GM18508 (cell line): ENCODE measurements around the gene C16orf87.
A peak's percentile ranks its signal among the peaks of the same experiment; 100 is the strongest.
"Not testable (repeated sequence)": the region's sequence is repeated elsewhere in the genome, so short reads cannot be mapped to it uniquely, and the experiment has no call there.

Experiments
- ATAC-seq: cut with Tn5 transposase; IDR thresholded peaks from one replicate; pipeline ENCODE4 v1.9.1; 2021; ENCODE audit warnings: moderate number of reproducible peaks; ENCODE audit not compliant: insufficient read depth, unreplicated experiment

C16orf87 gene

DNA sequence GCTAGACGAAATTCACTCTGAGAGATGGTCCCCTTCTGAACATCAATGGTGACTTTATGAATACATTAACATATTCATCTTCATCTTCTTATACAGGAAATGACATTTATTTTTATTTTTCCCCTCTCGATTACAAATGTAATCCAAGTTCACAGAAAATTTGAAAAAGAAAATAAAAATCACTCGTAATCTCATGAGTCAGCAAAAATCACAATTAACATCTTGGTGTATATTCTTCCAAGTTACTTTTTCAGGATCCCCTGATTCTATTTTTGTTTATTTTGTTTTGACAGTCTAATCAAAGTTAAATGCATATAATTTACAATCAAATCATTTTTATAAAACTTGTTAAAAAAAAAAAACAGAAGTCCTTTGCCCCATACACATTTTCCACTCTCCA is 27.6 kb downstream of the C16orf87 start:
- ATAC-seq, result no peak

DNA sequence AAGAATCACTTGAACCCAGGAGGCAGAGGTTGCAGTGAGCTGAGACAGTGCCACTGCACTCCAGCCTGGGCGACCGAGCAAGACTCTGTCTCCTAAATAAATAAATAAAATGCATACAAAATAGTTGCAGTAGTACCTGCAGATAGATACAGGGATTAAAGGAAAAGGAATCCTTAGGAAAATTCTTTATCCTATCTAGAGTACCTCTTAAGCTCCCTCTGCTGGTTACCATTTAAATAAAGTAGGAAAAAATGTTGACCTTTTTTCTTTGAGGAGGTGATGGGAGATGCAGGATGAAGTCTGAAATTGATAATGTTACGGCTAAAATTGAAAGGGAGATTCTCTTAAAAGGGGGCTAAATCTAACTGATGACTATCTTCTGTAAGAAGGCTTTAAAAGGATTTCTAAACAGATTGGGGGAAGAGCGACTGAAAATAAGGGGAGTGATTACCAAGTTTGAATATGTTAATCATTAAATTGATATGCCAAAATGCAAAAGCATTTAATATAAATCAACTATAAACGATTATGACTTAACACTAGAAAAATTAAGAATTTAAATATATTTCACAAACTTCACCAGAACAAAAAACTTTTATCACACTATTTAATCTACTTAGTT is 29.4 kb downstream of the C16orf87 start:
- no peak for ATAC-seq

DNA sequence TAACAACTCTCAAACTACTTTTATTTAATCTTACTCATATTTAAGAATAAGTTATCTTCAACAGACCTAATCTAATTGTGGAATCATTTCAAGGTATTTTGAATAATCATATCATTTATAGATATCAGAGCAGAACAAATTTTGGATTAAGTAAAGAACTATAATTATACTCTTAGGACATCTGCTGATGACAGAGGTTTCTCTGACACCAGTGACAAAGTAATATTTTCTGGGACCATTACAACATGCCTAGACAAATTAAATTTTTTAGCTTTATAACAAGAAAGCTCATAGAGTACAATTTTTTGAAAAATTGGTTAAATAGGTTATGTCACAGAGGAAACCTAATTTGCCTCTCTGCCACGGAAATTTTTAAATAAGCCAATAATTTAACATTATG is 30.5 kb downstream of the C16orf87 start:
- no peak for ATAC-seq

DNA sequence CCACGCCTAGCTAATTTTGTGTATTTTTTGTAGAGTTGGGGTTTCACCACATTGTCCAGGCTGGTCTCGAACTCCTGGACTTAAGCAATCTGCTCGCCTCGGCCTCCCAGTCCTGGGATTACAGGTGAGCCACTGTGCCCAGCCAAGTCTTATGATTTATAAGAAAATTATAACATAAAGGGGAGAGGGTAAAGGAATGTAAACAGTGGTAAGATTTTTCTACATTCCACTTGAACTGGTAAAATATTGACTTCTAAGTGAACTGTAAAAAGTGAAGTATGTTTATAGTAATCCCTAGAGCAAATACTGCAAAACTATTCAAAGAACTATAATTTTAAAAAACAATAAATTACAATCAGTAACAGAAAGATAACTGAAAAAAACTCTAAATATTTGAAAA is 33.5 kb downstream of the C16orf87 start:
- no peak for ATAC-seq

DNA sequence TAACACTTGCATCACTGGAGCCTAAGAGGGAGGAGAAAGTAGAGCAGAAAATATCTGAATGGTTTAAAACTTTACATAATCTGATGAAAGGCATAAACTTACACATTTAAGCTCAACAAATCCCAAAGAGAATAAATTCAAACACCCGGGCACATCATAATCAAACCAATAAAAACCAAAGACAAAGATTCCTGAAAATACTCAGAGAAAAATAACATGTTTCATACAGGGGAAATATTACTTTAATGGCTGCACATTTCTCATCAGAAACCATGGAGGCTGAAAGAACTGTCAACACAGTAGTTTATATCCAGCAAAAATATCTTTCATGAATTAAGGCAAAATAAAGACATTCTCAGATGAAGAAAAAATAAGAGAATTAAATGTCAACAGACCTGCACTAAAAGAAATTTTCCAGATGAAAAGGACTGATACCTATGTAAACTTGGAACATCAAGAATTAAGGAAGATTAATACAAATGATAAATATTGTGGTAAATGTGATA is 34.2 kb downstream of the C16orf87 start:
- no peak for ATAC-seq

DNA sequence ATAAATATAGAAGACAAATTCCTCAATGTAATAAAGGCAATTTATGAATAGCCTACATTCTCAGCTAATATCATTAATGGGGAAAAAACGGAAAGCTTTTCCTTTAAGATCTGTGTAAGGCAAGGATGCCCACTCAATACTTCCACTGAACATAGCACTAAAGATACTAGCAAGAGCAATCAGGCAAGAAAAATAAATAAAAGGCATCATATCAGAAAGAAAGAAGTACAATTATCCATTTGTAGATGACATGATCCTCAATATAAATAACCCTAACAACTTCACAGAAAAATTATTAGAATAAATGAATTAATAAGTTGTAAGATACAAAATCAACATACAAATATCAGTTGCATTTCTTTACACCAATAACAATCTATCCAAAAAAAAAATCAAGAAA is 37.1 kb downstream of the C16orf87 start:
- ATAC-seq, result no peak

DNA sequence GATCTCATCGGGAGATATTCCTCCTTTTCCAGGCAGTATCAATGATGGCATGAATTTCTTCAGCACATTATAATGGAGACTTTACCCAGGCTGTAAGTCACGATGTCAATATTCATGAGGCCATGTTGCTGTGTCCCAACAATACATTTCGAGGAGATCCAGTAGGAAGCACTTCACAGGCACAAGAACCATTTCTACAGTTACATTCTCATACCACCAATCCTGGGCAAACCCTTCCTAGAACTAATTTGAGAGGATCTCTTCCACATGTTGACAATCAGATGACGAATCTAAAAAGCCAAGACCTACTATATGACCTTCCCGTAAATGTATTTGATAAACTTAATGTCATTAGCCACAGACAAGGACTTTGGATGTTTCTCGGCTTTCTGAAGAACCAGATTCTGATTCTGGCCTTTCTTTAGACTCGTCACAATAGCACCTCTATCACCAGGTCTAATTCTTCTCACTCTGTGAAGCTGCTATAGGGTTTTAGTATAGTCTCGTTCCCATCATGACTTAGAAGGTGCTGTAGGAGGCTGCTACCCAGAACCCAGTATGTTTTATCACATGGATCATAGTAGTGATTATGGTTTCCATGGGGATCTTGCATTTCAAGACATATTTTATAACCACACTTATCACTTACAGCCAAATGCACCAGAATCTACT is 40.2 kb downstream of the C16orf87 start:
- no peak for ATAC-seq

DNA sequence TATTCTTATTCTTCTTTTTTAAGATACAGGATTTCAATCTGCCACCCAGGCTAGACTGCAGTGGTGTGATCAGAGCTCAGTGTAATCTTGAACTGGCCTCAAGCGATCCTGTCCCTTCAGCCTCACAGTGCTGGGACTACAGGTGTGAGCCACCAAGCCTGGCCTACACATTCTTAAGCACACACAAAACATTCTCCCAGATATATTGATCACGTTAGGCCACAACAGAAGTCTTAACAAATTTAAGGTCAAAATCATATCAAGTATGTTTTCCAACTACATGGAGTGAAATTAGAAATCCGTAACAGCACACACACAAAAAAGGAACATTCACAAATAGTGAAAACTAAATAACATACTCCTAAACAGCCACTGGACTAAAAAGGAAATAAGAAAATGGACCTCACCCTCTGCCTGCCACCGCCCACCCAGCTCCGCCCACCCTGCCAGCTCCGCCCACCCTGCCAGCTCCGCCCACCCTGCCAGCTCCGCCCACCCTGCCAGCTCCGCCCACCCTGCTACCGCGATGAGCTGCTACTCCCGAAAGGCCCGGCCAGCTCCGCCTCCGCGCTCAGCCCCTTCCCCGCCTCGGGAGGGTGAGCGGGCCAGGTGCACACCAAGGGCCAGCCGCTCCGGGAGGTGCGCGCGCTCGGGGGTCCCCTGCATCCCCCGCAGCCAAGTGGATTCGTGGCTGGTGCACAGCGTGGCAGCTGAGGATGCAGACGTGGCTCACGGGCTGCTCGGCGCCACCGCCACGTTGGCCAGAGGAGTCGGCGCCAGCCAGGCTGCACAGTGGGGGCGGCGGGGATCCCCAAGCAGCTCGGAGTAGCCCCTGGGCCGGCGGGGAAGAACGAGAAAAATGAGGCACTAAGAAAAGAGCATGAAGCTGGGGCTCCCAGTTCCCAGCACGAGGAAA is 41.2 kb downstream of the C16orf87 start:
- peak; percentile 45 for ATAC-seq

DNA sequence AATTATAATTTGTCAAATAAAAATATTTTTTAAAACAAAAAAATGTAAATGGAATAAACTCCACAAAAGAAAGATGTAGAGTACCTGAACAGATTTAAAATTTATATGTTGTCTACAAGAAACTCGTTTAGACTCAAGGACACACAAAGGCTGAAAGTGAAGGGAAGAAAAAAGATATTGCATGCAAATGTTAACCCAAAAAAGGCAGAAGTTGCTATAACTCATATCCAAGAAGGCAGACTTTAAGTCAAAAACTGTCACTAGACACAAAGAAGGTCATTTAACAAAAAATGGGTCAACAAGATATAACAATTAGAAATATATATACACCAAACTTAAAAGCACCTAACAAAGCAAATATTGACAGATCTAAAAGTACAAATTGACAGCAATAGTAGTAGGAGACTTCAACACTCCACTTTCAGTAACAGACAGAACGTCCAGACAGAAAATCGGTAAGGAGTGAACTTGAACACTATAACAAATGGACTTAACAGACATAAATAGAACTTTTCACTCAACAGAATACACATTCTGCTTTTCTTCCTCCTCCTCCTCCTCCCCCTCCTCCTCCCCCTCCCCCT is 42.0 kb downstream of the C16orf87 start:
- no peak for ATAC-seq

DNA sequence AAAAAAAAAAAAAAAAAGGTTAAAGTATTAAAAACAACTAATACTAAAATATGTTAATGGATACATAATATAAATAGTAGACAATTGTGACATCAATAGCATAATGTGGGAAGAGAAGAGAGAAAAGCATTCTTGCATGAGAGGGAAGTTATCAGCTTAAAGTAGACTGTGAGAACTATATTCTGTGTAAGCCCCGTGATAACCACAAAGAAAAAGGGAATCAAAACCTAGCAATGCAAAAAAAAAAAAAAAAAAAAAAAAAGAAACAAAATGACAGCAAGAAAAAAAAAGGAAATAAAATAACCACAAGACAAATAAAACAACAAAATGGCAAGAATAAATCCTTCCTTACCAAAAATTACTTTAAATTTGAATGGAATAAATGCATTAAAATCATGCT is 43.1 kb downstream of the C16orf87 start:
- no peak for ATAC-seq

DNA sequence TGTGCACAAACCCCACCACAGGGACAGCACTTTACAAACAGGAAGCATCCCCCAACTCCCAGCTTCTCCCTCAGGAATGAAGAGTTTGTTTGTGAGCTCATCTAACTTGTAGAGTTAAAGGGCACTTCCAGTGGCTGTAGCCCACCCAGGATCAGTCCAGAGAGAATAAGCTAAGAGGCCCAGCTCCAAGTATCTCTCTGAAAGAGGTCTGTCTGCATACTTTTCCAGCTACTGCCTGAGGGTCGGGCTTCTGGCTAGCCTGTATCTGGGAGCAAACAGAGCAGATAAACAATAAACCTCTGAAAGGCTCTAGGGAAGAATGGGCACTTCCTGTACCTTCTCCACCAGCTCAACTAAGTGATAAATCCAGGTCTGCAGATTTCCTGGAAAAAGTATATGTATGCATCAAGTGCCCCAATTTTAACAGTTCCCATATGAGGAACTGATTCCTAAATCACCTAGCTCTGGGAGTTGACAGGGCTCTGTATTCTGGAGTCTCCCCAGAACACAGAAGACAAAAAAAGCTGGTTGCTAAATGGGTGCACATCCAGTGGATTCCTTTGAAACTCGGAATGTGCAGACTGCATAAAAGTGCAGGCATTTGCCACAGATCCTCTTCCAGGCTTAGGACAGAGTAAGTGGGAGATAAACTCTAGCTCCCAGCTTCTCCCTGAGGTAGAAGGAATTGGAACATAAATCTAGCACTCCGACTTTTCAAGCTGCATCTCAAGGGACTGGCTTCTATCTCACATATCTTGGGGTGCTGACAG is 45.7 kb downstream of the C16orf87 start:
- ATAC-seq, result no peak

DNA sequence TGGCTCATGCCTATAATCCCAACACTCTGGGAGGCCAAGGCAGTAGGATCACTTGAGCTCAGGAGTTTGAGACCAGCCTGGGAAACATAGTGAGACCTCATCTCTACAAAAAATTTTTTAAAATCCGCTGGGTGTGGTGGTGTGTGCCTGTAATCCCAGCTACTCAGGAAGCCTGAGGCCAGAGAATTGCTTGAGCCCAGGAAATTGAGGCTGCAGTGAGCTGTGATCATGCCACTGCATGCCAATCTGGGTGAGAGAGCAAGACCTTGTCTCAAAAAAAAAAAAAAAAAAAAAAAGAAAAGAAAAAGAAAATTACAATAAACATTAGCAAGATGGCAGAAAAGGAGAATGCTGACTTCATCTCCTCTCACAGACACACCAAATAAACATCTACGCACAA is 46.4 kb downstream of the C16orf87 start:
- not testable (repeated sequence) for ATAC-seq

DNA sequence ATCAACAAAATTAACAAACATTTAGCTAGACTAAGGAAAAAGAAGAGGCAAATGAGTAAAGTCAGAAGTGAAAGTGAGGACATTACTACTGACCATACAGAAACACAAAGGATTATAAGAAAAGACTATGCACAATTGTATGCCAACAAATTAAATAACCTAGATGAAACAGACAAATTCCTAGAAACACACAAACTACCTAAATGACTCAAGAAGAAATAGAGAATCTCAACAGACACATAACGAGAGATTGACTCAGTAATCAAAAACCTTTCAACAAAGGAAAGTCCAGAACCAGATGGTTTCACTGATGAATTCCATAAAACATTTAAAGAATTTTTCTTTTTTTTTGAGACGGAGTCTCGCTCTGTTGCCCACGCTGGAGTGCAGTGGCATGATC is 47.2 kb downstream of the C16orf87 start:
- no peak for ATAC-seq

DNA sequence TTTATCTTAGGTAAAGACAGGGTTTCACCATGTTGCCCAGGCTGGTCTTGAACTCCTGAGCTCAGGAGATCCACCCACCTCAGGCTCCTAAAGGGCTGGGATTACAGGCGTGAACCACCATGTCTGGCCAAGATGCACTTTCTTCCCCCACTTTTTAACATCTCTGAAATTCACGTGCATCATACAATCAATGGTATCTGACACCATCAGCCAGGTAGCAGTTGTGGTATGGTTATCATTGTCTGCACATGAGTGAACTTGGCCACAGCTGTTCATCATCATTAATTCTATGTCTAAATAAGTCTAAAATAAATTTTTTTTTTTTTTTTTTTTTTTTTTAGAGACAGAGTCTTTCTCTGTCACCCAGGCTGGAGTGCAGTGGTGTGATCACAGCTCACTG is 48.7 kb downstream of the C16orf87 start:
- ATAC-seq, result no peak

DNA sequence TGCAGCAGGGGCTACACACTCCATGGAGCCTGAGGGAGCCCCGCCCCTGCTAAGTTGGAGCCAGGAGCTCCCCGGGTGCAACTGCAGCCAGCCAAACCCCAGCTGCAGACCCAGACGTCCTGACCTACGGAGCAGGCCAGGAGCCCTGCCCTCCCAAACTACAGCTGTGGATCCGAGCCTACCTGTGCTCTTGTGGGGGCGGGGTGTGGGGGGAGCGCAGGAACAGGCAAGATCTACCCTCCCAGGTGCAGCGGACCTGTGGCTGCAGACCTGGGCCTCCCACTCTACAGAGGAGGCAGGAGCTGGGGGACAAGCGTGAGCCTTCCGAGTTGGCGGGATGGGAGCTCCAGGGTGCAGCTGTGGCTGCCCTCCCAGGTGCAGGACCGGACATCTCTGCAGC is 53.2 kb downstream of the C16orf87 start:
- ATAC-seq, result no peak

DNA sequence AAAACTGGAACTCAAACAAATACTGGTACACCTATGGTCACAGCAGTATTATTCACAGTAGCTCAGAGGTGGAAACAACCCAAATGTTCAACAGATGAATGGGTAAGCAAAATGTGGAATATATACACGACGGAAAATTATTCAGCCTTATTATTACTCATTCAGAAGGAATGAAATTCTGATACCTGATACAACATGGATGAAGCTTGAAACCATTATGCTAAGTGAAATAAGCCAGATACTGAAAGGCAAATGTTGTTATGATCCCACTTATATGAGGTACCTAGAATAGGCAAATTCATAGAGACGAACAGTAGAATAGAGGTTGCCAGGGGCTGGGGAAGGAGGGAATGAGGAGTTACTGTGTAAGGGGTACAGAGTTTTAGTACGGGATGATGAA is 55.8 kb downstream of the C16orf87 start:
- no peak for ATAC-seq

DNA sequence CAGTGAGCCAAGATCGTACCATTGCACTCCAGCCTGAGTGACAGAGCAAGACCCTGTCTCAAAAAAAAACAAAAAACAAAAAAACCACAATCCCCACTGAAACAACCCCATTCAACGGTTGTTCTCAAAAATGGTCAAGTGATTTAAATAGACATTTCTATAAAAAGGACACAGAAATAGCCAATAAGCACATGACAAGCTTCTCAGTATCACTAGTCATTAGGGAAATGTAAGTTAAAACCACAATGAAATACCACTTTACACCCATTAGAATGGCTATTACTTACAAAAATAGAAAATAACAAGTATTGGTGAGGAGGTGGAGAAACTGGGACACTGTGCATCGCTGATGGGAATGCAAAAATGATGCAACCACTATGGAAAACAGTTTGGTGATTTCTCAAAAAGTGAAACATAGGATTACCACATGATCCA is 56.2 kb downstream of the C16orf87 start:
- ATAC-seq, result peak; percentile 62

DNA sequence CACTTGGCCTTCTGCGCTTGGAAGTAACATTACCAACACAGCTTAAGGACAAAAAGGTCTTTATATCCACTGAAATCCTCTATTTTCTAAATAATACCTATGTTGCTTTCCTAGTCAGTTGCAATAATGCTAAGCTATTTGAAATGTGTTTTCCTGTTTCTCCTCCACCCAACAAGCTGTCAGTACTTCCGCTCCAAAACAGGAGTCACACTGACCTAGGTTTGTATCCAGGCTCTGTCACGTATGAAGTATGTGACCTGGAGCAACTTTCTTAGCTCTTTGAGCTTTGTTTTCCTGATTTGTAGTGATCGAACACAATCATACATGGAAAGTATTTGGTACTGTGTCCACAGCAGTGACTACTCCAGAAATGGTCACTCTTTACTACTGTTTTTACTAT is 58.5 kb downstream of the C16orf87 start:
- no peak for ATAC-seq

DNA sequence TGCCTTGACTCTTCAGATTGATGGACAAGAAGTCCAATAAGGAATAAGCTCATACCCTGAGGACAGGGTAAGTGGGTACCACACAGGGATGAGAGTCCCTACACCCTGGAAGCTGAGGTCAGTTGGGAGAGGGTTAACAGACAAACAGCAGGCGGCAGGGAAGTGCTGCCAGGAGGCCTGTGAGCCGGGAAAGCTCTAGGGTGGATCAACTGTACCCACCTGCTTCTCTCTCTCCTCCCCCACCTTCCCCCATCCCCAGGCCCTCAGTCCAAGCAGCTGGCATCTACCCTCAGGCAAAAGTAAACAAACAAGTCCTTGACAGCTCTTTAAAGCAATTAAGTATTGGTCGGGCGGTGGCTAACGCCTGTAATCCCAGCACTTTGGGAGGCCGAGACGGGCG is 62.2 kb downstream of the C16orf87 start:
- no peak for ATAC-seq

DNA sequence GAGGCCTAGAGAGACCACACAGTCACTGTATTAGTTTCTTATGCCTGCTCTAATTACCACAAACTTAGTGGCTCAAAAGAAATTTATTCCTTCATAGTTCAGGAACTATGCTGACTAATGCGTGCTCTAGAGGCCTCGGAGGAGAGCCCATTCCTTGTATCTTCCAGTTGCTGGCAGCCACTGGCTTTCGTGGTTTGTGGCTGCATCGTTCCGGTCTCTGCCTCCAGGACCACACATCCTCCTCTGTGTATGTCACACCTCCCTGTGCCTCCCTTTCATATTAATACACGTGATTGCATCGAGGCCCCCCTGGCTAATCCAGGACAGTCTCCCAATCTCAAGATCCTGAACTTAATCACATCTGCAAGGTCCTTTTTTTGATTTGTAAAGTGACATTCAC is 65.9 kb downstream of the C16orf87 start:
- ATAC-seq, result no peak
